Fibroblast of villous mesenchyme (primary cell): ENCODE measurements around the gene FRMD1. TPM values are rescaled to one million over a fixed set of nuclear protein-coding genes. Genes with fewer than 3 reads are reported as not detected.

ENCODE experiments used
- DNase-seq: peaks from one replicate; pipeline ENCODE4 v3.0.0-alpha.2; 2010; ENCODE audit warnings: low read depth
- H3K4me3 ChIP-seq: 2 replicates; pipeline ENCODE4 v1.5.1; 2011; ENCODE audit warnings: low read depth, mild to moderate bottlenecking, low read length
- total RNA-seq: library from RNA; depleted of rRNA; stranded (reverse); fragments of >200 nt; gene quantifications from 2 replicates; pipeline ENCODE4 v1.2.3, GENCODE V29; 2012
- TF ChIP-seq, protein P1 (sequence below): IDR thresholded peaks from 2 replicates; pipeline ENCODE4 v1.5.1; 2012; ENCODE audit warnings: low read depth, mild to moderate bottlenecking, low read length; ENCODE audit not compliant: insufficient read depth

Gene FRMD1
- total RNA-seq, 1 donor: not detected

DNA sequence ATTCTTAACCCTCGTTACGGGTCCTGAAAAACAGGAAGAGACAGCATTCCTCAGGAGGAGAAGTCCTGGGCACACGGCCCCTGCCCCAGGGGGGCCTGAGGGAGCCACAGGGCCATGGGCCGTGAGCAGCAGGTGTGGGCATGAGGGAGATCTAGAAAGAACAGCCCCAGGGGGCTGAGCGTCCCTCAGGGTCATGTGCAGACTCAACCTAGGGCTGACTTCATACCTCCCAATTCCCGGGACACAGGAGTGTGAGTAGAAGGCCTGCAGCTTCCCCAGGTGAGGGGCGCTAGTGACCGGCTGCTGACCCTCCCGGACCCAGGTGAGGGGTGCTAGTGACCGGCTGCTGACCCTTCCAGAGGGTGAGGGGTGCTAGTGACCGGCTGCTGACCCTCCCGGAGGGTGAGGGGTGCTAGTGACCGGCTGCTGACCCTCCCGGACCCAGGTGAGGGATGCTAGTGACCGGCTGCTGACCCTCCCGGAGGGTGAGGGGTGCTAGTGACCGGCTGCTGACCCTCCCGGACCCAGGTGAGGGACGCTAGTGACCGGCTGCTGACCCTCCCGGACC is 35.1 kb downstream of the FRMD1 start:
- no peak overlapping the region for H3K4me3 ChIP-seq
- TF ChIP-seq, protein P1, sequence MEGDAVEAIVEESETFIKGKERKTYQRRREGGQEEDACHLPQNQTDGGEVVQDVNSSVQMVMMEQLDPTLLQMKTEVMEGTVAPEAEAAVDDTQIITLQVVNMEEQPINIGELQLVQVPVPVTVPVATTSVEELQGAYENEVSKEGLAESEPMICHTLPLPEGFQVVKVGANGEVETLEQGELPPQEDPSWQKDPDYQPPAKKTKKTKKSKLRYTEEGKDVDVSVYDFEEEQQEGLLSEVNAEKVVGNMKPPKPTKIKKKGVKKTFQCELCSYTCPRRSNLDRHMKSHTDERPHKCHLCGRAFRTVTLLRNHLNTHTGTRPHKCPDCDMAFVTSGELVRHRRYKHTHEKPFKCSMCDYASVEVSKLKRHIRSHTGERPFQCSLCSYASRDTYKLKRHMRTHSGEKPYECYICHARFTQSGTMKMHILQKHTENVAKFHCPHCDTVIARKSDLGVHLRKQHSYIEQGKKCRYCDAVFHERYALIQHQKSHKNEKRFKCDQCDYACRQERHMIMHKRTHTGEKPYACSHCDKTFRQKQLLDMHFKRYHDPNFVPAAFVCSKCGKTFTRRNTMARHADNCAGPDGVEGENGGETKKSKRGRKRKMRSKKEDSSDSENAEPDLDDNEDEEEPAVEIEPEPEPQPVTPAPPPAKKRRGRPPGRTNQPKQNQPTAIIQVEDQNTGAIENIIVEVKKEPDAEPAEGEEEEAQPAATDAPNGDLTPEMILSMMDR: no peak
- DNase-seq: no peak

DNA sequence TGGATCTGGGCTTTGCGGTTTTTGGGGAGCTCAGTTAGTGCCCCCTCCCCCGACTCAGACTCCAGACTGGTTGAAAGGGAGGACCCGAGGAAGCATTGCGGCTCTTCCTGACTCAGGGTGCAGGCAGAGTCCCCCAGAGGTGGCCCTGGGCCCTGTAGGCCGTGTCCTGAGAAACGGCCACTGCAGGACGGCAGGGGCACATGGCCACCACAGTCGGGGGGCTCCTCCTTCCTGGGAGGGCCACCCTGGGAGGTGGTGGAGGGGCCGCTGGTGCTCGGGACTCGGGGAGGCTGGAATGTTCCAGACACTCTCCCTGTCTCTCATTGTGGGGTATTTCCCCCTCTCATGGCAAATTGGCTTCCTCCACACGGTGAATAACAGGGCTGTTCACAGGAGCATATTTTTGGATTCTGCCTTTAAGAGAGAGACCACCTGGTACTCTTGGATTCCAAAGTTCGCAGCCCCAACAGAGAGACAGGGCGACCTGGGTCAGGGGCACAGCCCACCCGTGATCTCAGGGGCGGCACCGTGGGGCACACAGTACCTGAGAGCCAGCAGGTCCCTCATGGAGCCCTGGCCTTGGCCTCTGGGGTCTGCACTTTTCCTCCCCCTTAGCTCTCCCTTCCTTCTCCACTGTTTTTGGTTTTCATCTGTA is 35.7 kb downstream of the FRMD1 start:
- TF ChIP-seq, protein P1: no peak
- no peak overlapping the region for H3K4me3 ChIP-seq
- no peak for DNase-seq

DNA sequence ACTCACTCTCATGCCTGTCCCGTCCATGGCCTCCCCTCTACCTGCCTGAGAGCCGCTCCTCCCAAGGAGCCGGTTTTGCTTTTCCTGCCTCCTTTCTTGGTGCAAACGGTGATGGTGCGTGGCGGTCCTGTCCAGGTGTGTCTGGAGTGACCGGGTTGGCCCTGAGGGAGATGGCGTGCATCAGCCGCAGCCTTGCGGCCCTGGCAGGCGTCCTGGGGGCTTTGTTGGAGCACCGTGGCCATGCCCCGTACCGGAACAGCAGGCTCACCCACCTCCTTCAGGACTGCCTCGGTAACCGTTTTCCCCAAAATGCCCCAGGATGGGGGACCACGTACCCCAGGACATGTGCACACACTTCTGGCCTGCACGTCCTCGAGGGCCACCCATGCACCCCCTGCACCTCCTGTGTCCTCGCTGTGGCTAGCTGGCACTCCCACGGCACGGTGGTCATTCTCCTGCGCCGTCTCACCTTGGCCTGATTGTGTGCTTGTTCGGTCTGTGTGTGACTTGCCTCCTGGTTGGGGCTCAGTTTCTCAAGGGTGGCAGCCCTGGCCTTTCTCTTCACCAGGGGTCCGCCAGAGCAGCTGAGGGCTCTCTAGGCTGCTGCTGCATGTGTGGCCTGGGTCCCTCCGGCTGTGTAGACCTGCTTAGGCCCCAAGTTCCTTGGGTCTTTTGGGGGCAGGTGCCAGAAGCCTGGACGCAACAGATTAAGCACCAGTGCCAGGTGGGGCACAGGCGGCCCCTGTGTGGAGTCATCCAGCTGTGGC is 36.4 kb downstream of the FRMD1 start:
- no peak for DNase-seq
- no peak overlapping the region for H3K4me3 ChIP-seq
- TF ChIP-seq, protein P1: no peak

DNA sequence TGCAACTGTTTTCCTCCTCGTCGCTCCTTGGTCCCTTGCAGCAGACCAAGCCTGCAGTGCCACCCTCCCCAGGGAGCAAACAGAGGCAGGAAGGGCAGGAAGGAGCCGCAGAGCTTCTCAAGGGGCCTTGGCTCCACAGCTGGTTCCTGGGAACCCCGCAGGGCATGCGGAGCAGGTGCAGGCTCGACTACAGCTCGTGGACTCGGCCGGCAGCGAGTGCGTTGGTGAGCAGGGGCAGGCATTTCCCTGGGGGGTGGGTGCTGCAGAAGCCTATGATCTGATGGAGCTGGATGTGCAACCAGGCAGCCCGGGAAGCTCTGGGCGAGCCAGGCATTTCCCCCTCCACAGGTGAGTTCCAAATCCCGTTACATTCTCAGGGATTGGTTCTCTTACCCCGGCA is 37.1 kb downstream of the FRMD1 start:
- no peak overlapping the region for H3K4me3 ChIP-seq
- TF ChIP-seq, protein P1: no peak
- DNase-seq: no peak

DNA sequence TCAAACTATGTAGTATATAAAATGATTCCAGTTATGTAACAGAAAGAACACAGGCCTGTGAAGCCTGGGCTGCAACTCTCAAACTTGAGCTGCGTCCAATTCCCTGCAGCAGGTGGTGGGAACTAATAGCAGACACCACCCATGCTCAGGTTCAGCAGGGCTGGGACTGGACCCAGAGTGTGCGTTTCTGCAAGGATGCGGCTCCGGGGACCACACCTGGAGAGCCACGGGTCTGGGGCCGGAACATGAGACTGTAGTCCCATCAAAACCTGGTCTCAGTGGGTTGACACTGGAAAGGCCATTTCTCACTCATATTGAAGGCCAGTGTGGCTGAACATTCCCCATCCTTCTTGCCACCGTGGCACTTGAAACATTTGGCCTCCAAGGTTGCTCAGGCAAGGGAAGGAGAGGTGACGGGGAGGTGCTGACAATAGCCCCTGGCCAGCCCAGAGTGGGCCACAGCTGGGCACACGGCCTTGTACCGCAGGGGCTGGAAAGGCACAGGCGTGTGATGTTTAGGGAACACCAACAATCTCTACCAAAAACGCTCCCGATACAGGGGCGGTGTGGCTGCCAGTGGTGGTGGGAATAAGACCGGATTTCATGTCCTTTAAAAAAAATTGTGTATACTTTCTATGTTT is 38.0 kb downstream of the FRMD1 start:
- TF ChIP-seq, protein P1: no peak
- DNase-seq: no peak
- H3K4me3 ChIP-seq: no peak overlapping the region

DNA sequence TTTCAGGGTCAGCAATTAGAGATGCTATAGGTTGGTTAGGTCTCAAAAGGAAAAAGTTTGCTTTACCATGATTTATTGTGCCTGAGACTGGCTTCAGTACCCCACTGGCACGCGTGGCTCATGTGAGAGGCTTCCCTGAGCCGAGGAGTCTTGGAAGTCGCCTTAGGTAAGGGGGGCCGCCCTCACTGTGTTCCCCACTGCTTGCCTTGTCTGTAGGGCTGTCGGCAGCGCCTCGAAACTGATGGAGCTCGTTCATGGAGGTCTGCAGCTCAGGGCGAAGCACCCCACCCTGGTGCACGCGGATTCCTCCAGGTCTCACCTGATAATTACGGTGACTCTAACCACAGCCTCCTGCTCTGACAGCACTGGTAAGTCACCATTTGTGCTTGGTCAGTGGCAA is 39.2 kb downstream of the FRMD1 start:
- no peak overlapping the region for H3K4me3 ChIP-seq
- no peak for DNase-seq
- TF ChIP-seq, protein P1: no peak
